GM23338 (cell line): Measurements from ENCODE around the gene WARS2.

Source experiments
- POLR2AphosphoS5 ChIP-seq: IDR thresholded peaks from 2 replicates; pipeline ENCODE4 v1.6.1; 2016; ENCODE audit warnings: antibody characterized with exemption, low read depth
- TF ChIP-seq, protein P1 (sequence below): IDR thresholded peaks from one replicate; pipeline ENCODE4 v1.6.1; 2018; ENCODE audit warnings: antibody characterized with exemption; ENCODE audit not compliant: unreplicated experiment
- TF ChIP-seq, protein P2 (sequence below), 2 experiments: fragments of 200-600 bp in 1 of 2; sonication (generic) in 1 of 2; conservative IDR thresholded peaks; 2 replicates each; pipeline versions ENCODE4 v1.5.1 to v1.6.1; 2016 to 2017; ENCODE audit warnings: antibody characterized with exemption in 2 of 2, low read depth in 2 of 2, mild to moderate bottlenecking in 2 of 2, moderate library complexity in 1 of 2

DNA sequence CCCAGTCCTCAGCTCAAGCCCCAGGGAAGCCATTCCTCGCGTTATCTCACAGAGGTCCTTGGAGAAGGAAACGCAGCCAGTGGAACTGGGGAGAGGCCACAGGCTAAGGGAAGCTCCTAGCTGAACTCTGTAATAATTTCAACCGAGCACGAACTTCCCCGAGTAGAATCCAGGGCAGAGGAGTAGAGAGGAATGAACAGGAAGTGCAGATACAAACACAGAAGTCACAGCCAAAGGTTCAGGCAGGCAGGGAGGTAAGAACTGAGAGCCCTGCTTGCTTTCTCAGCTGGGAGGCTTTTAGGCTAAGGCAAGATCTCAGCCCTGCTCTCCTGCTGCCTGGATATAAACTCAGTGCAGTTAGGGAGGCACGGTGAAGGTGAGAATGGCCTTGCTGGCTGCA lies 23.7 kb downstream of the WARS2 start:
- TF ChIP-seq, protein P1, sequence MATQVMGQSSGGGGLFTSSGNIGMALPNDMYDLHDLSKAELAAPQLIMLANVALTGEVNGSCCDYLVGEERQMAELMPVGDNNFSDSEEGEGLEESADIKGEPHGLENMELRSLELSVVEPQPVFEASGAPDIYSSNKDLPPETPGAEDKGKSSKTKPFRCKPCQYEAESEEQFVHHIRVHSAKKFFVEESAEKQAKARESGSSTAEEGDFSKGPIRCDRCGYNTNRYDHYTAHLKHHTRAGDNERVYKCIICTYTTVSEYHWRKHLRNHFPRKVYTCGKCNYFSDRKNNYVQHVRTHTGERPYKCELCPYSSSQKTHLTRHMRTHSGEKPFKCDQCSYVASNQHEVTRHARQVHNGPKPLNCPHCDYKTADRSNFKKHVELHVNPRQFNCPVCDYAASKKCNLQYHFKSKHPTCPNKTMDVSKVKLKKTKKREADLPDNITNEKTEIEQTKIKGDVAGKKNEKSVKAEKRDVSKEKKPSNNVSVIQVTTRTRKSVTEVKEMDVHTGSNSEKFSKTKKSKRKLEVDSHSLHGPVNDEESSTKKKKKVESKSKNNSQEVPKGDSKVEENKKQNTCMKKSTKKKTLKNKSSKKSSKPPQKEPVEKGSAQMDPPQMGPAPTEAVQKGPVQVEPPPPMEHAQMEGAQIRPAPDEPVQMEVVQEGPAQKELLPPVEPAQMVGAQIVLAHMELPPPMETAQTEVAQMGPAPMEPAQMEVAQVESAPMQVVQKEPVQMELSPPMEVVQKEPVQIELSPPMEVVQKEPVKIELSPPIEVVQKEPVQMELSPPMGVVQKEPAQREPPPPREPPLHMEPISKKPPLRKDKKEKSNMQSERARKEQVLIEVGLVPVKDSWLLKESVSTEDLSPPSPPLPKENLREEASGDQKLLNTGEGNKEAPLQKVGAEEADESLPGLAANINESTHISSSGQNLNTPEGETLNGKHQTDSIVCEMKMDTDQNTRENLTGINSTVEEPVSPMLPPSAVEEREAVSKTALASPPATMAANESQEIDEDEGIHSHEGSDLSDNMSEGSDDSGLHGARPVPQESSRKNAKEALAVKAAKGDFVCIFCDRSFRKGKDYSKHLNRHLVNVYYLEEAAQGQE, result no peak
- TF ChIP-seq, protein P2, sequence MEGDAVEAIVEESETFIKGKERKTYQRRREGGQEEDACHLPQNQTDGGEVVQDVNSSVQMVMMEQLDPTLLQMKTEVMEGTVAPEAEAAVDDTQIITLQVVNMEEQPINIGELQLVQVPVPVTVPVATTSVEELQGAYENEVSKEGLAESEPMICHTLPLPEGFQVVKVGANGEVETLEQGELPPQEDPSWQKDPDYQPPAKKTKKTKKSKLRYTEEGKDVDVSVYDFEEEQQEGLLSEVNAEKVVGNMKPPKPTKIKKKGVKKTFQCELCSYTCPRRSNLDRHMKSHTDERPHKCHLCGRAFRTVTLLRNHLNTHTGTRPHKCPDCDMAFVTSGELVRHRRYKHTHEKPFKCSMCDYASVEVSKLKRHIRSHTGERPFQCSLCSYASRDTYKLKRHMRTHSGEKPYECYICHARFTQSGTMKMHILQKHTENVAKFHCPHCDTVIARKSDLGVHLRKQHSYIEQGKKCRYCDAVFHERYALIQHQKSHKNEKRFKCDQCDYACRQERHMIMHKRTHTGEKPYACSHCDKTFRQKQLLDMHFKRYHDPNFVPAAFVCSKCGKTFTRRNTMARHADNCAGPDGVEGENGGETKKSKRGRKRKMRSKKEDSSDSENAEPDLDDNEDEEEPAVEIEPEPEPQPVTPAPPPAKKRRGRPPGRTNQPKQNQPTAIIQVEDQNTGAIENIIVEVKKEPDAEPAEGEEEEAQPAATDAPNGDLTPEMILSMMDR (conservative IDR thresholded peaks at IDR 0.05; ENCODE audit: low read depth in 2 of 2), result no peak
- no peak for TF ChIP-seq POLR2AphosphoS5
